ENCODE data around the gene SUV39H2.
"Not testable (repeated sequence)": the region's sequence is repeated elsewhere in the genome, so short reads cannot be mapped to it uniquely, and the experiment has no call there.

Gene SUV39H2

GRCh38 chr10:14873090-14873760, 5.4 kb upstream of the SUV39H2 start:
- no peak for DNase-seq (ENCODE audit: low read depth, low spot score)

GRCh38 chr10:14875941-14876340, 2.7 kb upstream of the SUV39H2 start:
- no peak for DNase-seq (ENCODE audit: low read depth, low spot score)

DNA sequence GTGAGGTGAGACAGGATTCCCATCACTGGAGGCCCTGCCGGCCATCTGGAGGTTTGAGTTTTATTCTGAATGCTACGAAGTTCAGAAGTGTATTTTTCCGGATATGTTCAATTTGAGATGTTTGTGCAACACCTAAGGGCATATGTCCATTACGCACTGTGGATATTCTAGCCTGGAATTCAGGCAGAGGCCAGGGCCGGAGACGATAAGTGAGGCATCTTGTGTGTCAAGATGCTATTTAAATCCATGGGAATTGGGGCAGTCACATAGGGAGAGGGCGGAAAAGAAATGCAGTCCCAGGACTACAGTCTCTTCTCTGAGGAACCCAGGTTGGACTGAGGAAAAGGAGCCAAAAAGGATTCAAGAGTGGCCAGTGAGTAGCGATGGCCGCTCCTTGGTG, 1.9 kb upstream of the SUV39H2 start:
- no peak for DNase-seq (ENCODE audit: low read depth, low spot score)

- no peak for DNase-seq (ENCODE audit: low read depth, low spot score)
These were observed 660 bp downstream of the SUV39H2 start for GRCh38 chr10:14879124-14879927.

DNA sequence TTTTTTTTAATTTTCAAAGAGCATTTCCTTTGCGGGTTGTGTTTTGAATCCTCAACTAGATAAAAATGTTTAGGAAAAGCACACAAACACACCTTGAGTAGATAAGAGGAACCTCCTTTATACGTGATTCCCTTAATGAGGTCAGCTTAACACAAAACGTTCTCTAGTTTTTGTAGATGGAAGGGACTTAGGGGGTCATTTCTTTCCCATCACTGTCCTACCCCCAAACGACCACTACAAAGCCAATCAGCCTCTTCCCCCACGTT, 1.2 kb downstream of the SUV39H2 start:
- DNase-seq (ENCODE audit: low read depth, low spot score), result no peak

GRCh38 chr10:14880229-14880628, 1.6 kb downstream of the SUV39H2 start:
- DNase-seq (ENCODE audit: low read depth, low spot score), result no peak

GRCh38 chr10:14884082-14884481, 5.4 kb downstream of the SUV39H2 start:
- no peak for DNase-seq (ENCODE audit: low read depth, low spot score)

- DNase-seq (ENCODE audit: low read depth, low spot score), result no peak
These were observed 10.7 kb downstream of the SUV39H2 start for GRCh38 chr10:14889318-14889717.

DNA sequence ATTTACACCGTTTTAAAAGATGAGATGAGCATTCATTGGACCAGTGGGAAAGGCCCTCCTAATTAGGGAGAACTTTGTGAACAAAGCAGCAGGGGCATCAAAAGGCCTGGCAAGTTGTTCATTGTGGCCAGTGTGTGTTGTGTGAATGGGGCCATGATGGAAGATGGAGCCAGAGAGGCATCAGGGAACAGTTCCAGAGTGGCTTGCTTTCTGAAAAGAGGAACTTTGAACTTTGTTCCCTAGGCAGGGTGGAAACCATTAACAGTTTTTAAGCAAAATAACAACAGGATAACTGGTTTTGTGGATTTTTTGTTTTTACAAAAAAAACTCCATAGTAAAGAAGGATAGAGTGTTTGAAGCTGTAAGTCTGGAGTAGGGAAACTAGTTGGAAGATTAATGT, 12.5 kb downstream of the SUV39H2 start:
- DNase-seq (ENCODE audit: low read depth, low spot score), result no peak

DNA sequence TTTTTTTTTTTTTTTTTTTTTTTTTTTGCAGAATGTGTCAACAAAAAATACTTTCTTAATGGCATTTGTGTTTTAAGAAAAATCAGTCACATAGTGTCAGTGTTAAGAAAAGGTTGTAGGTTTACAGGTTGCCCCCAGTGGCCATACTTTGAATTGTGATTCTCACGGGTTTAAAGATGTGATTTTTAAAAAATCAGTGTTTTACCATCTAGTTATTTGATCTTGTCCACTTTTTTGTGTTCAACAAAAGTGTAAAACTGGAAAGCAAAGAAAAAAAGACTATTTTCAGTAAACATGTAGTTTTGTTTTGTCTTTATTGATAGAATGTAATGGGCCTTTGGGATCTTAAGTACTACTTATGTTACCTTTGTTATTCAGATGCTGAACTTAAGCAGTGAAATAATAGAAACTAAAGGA, 25.7 kb downstream of the SUV39H2 start:
- DNase-seq (ENCODE audit: low read depth, low spot score), result no peak

GRCh38 chr10:14904864-14905263, 26.2 kb downstream of the SUV39H2 start:
- DNase-seq (ENCODE audit: low read depth, low spot score), result no peak

DNA sequence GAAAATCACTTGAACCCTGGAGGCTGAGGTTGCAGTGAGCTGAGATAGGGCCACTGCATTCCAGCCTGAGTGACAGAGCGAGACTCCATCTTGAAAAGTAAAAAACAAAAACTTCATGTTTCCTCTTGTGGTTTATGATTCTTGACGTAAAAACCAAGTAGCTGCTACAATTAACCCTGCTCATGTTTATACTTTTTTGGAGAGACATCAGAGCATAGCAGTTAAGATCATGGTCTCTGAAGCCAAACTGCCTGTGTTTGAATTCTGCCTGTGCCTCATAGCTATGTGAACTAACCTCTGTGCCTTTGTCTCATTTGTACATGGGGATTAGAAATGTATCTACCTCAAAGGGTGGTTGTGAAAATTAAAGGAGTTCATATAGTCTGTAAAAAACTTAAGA, 27.2 kb downstream of the SUV39H2 start:
- no peak for DNase-seq (ENCODE audit: low read depth, low spot score)

DNA sequence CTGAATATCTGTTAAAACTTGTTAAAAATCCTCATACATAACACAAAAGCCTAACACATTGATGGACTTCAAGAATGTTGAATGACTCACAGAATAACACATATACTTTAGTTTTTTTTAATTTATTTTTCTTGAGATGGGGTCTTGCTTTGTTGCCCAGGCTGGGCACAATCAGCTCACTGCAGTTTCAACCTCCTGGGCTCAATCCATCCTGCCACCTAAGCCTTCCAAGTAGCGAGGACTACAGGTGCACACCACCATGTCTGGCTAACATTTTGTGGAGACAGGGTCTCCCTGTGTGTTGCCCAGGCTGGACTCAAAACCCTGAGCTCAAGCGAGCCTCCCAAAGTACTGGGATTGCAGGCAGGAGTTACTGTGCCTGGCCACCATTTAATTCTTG, 28.1 kb downstream of the SUV39H2 start:
- DNase-seq (ENCODE audit: low read depth, low spot score), result no peak

DNA sequence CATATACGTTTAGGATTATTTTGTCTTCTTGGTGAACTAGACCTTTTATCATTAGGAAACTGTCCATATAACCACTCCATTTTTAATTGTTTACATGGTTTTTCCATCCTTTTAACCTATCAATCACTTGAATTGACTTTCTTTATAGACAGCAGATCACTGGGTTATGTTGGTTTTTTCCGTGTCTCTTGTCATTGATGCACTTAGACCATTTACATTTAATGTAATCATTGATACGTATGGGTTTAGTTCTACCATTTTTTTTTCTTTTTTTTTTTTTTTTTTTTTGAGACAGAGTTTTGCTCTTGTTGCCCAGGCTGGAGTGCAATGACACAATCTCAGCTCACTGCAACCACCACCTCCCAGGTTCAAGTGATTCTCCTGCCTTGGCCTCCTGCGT, 28.9 kb downstream of the SUV39H2 start:
- DNase-seq (ENCODE audit: low read depth, low spot score), result not testable (repeated sequence)

- DNase-seq (ENCODE audit: low read depth, low spot score), result no peak
These were observed 30.4 kb downstream of the SUV39H2 start for GRCh38 chr10:14909101-14909500.

GRCh38 chr10:14910953-14911352, 32.3 kb downstream of the SUV39H2 start:
- no peak for DNase-seq (ENCODE audit: low read depth, low spot score)

GRCh38 chr10:14911801-14912200, 33.1 kb downstream of the SUV39H2 start:
- no peak for DNase-seq (ENCODE audit: low read depth, low spot score)

GRCh38 chr10:14916600-14916999, 37.9 kb downstream of the SUV39H2 start:
- DNase-seq (ENCODE audit: low read depth, low spot score), result no peak

- no peak for DNase-seq (ENCODE audit: low read depth, low spot score)
These were observed 39.2 kb downstream of the SUV39H2 start for GRCh38 chr10:14917827-14918226.

DNA sequence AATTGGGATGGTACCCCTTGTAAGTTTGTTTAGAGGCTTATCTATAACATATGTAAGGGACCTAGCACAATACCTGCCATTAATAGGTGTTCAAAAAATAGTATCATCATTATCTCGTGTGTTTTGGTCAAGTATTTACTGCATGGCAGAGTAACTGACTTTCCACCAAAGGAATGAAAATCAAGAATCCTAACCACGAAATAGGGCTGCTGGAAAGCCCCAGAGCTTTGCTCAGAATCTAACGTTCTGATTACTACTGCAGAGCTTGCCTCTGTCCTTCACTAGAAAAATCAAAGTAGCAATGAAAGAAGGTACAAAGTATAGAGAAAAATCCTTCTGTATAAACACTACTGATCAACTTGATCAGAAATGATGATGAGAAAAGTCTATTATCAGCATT, 40.3 kb downstream of the SUV39H2 start:
- no peak for DNase-seq (ENCODE audit: low read depth, low spot score)

- no peak for DNase-seq (ENCODE audit: low read depth, low spot score)
These were observed 45.3 kb downstream of the SUV39H2 start for GRCh38 chr10:14924013-14924412.

DNA sequence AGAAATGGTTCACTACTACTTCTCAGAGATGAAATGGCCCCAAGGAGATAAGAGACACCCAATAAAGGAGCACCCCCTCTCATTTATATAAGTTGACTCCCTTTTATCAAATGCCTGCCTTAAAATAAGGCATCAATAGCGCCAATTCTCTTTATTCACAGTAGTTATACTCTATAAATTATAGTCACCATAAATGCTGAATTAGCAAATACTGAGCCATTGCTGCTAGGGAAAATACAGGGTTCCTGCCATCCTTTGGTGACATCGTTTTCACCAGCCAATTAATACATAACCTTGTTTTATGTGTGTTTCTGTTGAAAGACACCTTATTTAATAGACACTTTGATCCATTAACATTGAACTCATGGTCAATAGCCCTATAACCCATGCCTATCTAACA, 46.6 kb downstream of the SUV39H2 start:
- no peak for DNase-seq (ENCODE audit: low read depth, low spot score)

GRCh38 chr10:14926061-14926470, 47.4 kb downstream of the SUV39H2 start:
- DNase-seq (ENCODE audit: low read depth, low spot score), result no peak
